HK-2 (cell line): ENCODE measurements around the gene STXBP2.
A peak's percentile ranks its signal among the peaks of the same experiment; 100 is the strongest.

ENCODE experiments used
- DNase-seq: peaks from one replicate; pipeline ENCODE4 v3.0.0-alpha.2; 2018; ENCODE audit not compliant: unreplicated experiment

STXBP2 gene

DNA sequence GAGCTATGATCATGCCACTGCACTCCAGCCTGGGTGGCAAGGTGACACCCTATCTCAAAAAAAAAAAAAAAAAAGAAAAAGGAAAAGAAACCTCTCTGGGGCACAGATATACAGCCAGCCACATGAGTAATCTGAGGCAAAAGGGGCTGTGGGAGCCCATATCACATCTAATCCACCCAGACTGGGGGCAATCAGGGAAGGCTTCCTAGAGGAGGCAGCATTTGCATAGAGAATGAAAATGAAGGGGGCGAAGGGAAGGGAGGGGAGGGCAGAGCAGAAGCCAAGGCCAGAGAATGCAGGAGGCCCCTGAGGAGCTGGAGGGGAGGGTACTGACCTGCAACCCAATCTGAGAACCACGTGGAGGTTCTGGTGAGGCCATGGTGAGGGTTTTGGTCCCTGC lies 13.2 kb downstream of the STXBP2 start:
- DNase-seq = no peak

DNA sequence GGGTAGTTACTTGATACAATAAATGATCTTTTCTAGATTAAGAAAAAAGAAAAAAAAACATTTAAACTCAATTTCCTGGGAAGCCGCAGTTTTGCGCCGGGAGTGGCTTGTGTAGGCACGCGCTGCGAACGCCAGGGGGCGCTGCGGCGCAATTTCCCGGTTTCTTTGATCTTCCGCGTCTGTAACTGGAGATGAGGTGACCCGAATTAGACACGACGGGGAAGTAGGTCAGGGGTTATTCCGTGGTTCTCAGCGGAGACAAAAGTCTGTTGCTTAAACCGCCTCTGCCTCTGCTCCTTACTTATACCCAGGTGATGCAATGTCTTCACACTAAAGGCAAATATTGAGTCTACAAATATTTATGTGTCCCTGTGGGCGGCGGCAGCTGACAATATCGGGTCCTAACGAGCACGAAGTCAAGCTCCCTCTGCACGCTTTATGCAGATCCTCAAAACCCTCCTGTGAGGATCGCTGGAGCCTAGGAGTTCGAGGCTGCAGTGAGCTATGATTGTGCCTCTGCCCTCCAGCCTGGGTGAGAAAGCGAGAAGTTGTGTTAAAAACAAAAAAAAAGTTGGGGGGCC lies 15.2 kb downstream of the STXBP2 start:
- DNase-seq = peak; percentile 86

DNA sequence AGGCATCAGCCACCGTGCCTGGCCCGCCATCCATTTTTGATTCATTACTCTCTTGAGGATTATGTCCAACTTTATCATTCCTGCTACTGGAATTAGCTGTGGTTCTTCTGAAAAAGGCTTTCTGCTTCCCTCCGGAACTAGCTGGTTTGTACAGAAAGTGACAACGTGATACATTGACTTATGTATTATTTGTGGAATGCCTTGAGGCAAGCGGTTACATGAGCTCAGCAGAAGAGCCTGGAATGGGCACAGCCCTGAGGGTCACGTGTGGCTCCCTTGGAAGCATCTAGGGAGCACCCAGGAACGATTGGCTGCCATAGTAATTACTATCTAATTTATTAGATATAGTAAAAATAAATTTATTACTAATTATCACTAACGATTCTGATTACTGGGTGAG lies 17.5 kb downstream of the STXBP2 start:
- DNase-seq = no peak

DNA sequence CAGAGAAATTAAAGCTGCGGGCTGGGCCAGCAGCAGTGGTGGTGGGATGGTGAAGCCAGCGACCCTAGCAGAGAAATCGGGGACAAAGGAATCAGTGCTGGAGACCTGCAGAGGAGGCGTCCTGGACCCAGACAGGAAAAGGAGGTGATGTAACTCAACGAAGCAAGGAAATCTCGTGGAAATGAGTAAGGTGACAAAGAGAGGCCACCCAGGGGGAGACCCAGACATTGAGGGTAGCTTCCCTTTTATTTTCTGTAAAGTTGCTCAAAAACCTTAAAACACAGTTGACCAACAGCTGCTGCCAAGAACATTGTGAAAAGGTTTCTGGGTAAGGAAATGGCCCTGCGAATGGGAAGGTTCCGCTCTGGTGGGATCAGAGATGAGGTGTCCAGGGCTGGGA lies 18.7 kb downstream of the STXBP2 start:
- DNase-seq = no peak

DNA sequence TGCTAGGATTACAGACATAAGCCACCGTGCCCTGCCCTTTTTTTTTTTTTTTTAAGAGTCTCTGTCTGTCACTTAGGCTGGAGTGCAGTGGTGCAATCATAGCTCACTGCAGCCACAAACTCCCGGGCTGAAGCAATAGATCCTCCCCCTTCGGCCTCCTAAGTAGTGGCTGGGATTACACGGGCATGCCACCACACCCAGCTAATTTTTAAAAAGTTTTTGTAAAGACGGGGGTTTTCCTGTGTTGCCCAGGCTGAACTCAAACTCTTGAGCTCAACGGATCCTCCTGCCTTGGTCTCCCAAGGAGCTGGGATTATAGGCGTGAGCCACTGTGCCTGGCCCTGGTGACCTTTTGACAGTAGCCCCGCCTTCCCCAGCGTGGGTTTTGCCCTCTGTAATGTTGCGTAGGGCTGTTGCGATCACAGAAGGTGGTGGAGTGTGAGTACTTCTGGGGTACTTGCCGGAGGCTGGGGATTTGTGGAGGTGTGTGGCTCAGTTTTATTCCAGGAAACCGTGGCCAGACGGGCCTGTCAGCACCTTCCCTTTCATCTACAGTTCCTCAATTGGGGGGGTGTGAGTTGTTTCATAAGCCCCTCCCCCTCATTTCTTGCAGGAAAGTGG lies 20.3 kb downstream of the STXBP2 start:
- no peak for DNase-seq

DNA sequence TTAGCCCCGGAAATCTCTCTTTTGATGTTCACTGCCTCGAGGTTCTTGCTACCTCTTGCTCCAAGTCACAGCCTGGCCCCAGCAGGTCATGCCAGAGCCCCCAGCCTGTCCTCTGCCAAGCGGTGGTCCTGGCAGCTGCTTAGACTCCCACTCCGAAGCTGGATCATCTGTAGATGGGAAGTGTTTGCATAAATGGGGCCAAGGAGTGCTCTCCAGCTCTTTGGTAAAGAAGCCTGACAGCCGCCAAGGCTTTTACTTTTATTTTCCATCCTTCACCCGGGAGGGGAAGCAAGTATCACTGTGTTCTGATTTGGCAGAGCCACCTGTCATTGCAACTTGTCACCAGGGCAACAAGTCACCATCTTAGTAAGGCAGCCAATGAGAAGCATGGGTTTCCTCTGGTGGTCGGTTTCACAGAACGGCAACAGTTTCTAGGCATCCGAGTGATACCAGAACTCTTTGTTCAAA lies 21.3 kb downstream of the STXBP2 start:
- DNase-seq = no peak

DNA sequence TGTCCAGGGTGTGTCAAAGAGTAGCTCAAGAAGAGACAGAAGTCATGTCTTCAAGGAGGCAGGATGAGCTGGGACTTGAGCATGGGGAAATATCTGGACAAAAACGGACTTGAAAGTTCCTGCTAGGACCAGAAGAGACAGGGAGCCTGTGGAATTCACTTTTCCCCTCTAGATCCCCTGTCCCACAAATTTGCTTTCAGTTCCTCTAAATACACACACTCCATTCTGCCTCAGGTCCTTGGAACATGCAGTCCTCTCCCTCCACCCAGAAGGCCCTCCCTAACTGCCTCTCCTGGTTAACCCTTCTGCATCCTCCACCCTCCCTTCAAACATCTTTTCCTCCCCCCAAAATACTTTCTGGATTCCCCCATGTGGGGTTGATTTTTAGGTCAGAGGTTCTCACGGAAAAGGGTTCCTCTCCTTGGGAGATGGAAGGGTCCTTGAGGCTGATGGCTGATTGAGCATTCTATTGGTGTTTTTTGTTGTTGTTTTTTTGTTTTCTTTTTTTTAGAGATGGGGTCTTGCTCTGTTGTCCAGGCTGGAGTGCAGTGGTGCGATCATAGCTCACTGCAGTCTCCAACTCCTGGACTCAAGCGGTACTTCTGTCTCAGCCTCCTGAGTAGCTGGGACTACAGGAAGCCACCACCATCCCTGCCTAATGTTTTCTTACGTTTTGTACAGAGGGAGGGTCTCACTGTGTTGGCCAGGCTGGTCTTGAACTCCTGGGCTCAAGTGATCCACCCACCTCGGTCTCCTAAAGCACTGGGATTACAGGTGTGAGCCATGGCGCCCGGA lies 25.0 kb downstream of the STXBP2 start:
- DNase-seq = no peak

DNA sequence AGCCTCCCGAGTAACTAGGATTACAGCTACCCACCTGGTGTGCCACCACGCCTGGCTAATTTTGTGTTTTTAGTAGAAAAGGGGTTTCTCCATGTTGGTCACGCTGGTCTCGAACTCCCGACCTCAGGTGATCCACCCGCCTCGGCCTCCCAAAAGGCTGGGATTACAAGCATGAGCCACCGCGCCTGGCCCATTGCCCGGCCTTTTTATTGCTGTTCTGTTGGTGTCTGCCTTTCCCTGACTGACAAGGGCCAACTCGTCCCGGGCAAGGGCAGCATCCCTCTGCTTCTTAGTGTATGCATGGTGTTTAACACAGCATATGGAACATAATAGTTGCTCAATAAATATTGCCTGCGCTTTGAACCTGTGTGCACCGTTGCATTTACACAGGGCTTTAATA lies 25.7 kb downstream of the STXBP2 start:
- DNase-seq = no peak

DNA sequence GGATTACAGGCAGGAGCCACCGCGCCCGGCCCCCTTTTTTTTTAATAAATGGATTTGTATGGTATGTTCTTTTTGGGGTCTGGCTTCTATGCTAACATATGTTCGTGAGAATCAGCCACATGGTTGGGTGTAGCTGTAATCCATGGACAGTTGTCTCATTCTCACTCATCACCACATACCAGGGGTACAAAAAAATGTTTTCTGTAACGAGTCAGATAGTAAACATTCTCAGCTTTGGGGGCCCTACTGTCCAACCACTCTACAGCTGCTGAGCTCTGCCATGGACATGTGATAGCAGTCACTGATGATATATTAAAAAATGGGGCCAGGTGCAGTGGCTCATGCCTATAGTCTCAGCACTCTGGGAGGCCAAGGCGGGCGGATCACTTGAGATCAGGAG lies 26.8 kb downstream of the STXBP2 start:
- no peak for DNase-seq

DNA sequence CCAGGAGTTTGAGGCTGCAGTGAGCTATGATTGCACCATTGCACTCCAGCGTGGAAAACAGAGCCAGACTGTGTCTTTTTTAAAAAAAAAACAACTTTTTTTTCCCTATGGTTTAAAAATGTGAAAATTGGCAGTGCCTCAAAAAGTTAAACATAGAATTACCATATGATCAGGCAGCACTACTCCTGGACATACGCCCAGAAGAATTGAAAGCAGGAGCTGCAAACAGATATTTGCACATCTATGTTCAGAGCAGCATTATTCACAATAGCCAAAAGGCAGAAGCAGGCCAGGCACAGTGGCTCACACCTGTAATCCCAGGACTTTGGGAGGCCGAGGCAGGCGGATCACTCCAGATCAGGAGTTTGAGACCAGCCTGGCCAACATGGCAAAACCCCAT lies 28.2 kb downstream of the STXBP2 start:
- no peak for DNase-seq

DNA sequence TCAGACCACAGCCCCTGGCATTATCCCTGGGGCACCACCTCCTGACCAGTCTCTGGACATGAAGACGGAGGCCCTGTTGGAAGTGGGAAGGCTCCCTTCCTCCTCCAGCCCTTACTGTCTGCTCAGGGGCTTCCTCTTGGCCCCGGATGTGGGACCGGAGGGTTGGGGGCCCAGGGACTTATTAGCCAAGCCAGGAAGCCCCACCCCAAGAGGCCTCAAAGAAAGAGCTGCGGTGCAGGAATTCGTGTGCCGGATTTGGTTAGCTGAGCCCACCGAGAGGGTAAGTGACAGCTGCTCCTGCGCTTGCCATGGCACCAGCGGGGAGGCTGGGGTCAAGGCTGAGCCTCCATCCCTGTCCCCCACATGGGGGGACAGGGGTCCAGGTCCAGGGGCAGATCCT lies 31.9 kb downstream of the STXBP2 start, which contains the start of gene RETN:
TSS of gene RETN (plus strand) at position 208 of the 400 bp plus-strand sequence. CDS start 278 bp downstream, outside the sequence.
- no peak for DNase-seq

DNA sequence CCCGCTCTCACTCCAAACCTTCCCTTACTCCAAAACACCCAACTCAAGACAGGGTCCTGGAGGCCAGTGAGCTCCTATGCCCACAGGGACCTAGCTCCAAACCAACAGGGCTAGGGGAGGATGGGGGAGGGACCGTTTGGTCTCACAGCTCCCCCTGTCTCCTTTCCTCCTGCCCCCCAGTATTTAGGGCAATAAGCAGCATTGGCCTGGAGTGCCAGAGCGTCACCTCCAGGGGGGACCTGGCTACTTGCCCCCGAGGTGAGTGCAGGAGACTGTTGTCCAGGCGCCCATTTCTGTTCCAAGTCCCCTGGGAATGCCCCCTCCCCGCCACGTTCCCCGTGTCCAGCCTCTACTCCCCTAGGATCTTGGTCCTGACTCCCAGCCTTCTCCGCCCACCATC lies 32.7 kb downstream of the STXBP2 start:
- no peak for DNase-seq

DNA sequence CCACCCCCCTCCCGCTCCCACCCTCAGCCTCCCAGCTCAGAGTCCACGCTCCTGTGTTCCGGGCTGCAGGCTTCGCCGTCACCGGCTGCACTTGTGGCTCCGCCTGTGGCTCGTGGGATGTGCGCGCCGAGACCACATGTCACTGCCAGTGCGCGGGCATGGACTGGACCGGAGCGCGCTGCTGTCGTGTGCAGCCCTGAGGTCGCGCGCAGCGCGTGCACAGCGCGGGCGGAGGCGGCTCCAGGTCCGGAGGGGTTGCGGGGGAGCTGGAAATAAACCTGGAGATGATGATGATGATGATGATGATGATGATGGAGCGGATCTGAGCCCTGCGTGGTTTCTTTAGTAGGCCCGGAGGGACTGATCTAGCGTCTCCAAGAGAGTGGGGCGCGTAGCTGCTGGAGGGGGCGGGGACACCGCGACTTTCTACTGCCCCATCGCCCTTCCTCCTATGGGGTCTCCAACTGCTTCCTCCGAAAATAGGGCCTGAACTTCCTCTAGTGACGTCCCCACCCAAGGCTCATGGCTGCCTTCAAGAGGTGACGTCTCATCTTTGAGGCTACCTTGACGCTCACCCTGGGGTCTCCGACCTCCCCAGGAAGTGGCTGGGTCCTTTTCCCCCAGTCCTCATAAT lies 33.4 kb downstream of the STXBP2 start:
- no peak for DNase-seq

DNA sequence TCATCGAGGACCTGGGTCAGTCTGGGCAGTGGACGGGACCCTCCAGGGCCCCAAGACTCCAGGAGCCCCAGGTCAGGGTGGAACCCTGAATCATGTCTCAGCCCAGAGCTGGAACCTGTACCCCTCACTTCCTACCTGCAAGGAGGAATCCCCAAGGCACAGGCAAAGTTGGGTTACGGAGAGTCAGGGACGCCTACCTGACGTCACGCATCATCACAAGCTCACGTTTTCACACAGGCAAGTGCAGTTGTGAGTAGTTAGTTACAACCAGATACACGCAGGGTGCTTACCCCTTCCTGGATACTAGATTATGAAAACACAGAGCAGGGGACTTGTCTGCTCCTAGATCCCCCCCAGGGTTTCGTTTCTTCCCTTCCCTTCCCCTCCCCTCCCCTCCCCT lies 33.9 kb downstream of the STXBP2 start:
- no peak for DNase-seq

DNA sequence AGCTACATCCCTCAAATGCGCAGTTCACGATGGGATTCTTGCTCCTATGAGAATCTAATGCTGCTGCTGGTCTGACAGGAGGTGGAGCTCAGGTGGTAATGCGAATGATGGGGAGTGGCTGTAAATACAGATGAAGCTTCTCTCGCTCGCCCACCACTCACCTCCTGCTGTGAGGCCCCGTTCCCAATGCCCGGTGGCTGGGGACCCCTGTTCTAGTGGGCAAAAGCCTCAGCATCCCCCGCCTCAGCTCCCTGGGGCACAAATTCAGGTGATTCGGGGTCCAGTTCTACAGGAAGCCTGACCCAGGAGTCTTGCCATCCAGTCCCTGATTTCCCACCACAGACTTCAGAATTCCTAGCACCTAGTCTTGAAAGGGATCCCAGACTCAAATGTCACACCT lies 35.6 kb downstream of the STXBP2 start:
- DNase-seq = no peak

DNA sequence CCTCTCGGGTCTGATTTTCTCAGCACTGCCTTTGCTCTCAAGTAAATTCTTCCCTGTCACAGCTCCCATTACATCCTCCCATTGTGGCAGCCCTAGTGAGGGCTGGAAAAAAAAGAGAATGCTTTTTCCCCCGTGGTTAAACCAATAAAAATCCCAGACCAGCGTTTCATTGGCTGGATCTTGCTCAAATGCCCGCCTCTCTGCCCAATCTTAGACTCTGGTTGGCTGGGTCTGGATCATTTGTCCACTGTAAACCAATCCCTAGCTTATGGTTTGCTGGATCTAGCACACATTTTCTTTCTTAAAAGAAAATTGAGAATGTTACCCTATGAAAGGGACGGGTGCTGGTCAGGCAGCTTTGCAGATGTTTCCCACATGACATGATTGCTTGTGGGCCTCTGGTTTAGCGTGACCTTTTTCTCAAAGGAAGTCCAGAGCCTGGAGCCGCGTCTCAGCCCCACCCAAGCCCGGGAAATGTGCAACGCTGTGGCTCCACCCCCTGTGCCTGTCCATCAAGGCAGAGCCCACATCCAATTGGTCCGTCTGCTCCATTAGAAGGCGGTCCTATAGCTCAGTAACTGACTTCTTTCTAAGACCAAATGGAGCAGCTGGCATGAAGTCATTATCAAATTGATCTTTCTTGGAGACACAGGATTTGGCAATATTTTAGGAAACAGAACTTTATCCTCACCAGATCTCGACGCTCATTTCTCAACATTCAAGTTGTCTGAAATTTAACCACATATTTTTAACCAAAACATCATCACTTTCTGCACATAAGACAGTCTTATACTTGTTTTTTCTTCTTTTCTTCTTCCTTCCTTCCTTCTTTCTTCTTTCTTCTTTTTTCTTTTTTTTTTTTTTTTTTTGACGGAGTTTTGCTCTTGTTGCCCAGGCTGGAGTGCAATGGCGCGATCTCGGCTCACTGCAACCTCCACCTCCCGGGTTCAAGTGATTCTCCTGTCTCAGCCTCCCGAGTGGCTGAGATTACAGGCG lies 37.4 kb downstream of the STXBP2 start:
- DNase-seq = peak; percentile 35

DNA sequence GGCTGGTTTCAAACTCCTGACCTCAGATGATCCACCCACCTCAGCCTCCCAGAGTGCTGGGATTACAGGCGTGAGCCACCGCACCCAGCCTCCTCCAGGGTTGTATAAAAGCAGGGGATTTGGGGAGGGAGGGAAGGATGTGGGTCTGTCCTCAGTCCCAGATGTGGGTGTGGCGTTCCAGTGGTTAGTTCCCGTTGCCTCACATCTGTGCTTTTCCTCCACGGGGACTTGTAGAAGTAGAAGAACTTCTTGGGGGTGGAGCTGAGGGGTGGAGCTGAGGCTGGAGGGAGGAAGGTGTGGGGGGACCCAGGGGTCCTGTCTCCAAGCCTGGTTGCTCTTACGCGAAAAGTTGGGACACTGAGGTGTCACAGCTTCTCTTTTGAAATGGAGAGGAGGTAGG lies 39.5 kb downstream of the STXBP2 start:
- no peak for DNase-seq

DNA sequence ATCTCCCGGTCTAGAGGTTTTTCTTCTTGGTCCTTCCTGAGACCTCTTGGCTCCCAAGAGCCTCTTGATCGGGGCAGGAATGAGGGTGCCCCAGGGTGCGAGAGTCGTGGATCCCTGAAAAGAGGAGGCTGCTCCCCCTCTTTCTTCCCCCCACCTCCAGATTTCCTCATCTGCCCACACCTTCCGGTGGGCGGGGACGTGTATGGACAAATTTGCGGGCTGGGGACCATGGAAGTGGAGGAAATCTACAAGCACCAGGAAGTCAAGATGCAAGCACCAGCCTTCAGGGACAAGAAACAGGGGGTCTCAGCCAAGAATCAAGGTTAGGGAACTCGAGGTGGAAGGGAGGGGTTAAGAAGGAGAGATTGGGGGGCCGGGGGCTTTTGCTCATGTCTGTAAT lies 39.9 kb downstream of the STXBP2 start, which contains the start of gene MCEMP1:
TSS of gene MCEMP1 (plus strand) at position 237 of the 400 bp plus-strand sequence. CDS start at position 268, 31 bp downstream.
- no peak for DNase-seq

DNA sequence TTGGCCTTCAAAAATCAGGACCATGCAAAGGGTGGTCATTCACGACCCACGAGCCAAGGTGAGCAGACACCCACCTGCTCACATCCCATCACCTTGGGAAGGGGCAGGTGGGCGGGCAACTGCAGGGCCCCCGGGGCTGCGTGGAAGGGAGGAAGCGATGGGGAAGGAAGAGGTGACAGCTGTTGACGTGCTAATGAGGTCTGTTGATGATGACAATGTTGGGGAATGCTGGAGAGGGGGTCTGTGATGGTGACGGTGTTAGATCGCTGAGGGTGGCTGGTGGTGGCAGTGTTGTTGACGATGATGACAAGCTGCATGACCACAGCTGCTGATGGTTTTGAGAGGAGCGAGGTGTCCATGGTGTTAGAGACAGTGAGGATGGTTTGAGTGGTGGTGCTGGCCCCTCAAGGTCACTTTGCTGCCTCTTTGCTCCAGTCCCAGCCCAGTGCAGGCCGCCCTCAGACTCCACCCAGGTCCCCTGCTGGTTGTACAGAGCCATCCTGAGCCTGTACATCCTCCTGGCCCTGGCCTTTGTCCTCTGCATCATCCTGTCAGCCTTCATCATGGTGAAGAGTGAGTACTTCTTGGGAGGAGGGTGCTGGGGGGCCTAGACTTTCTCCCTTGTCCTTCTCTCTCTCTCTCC lies 40.9 kb downstream of the STXBP2 start:
- DNase-seq = no peak

DNA sequence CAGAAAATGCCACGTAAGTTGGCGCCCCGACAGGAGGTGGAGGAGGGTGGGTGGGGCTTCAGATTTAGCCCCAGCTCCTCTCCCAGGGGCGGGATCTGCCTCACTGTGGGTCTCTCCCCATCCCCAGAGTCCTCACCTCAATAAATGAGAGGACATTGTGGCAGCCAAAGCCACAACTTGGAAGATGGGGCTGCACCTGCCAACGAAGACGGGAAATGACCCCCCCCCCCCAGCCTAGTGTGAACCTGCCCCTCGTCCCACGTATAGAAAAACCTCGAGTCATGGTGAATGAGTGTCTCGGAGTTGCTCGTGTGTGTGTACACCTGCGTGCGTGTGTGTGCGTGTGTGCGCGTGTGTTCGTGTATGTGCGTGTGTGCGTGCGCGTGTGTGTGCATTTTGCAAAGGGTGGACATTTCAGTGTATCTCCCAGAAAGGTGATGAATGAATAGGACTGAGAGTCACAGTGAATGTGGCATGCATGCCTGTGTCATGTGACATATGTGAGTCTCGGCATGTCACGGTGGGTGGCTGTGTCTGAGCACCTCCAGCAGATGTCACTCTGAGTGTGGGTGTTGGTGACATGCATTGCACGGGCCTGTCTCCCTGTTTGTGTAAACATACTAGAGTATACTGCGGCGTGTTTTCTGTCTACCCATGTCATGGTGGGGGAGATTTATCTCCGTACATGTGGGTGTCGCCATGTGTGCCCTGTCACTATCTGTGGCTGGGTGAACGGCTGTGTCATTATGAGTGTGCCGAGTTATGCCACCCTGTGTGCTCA lies 42.3 kb downstream of the STXBP2 start:
- DNase-seq = no peak
